ENCODE data around the gene EPB41L3. TPM values are rescaled to one million over a fixed set of nuclear protein-coding genes. Genes with fewer than 3 reads are reported as not detected.

EPB41L3 gene
- polyA plus RNA-seq, 1 donor (not counting 4 experiments of a cell fraction or from before 2014, with no cell fraction given) = 0.39 TPM

- H3K4me3 ChIP-seq (ENCODE audit: control insufficient read depth in 2 of 3, extremely low read depth in 1 of 3, insufficient read depth in 2 of 3, low read depth in 1 of 3, low read length in 3 of 3) = no peak overlapping the region
- H3K4me1 ChIP-seq (ENCODE audit: control insufficient read depth, extremely low read depth, insufficient read depth, low read length) = no peaks in the 10 kb centered on the region
- no peak for DNase-seq (ENCODE audit: low read depth, low spot score)
- H3K79me2 ChIP-seq (ENCODE audit: control insufficient read depth, insufficient read depth, low read length) = no peaks in the 10 kb centered on the region
- dilution Hi-C loops (cut with MboI; ENCODE audit: extremely low pct_ligation_motif_present, low sequenced_read_pairs) = no loop called here
- TF ChIP-seq EZH2 (IDR thresholded peaks at IDR 0.05; ENCODE audit: low read length) = no peak
- TF ChIP-seq, protein P1, sequence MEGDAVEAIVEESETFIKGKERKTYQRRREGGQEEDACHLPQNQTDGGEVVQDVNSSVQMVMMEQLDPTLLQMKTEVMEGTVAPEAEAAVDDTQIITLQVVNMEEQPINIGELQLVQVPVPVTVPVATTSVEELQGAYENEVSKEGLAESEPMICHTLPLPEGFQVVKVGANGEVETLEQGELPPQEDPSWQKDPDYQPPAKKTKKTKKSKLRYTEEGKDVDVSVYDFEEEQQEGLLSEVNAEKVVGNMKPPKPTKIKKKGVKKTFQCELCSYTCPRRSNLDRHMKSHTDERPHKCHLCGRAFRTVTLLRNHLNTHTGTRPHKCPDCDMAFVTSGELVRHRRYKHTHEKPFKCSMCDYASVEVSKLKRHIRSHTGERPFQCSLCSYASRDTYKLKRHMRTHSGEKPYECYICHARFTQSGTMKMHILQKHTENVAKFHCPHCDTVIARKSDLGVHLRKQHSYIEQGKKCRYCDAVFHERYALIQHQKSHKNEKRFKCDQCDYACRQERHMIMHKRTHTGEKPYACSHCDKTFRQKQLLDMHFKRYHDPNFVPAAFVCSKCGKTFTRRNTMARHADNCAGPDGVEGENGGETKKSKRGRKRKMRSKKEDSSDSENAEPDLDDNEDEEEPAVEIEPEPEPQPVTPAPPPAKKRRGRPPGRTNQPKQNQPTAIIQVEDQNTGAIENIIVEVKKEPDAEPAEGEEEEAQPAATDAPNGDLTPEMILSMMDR (optimal IDR thresholded peaks at IDR 0.05 in 1 of 3, IDR thresholded peaks at IDR 0.05 in 1 of 3, conservative IDR thresholded peaks at IDR 0.05 in 1 of 3; ENCODE audit: extremely low read depth in 1 of 3, insufficient read depth in 2 of 3, low read length in 3 of 3) = no peak
- H3K9me3 ChIP-seq (ENCODE audit: control insufficient read depth, low read depth, low read length) = no peaks in the 10 kb centered on the region
- no peak overlapping the region for H3K9ac ChIP-seq (ENCODE audit: control insufficient read depth, extremely low read depth, insufficient read depth, low read length)
- no peaks in the 10 kb centered on the region for H3K27me3 ChIP-seq (ENCODE audit: control insufficient read depth, extremely low read depth, insufficient read depth, low read length)
- H4K20me1 ChIP-seq (ENCODE audit: control insufficient read depth, extremely low read depth, insufficient read depth, low read length) = no peaks in the 10 kb centered on the region
- no peak overlapping the region for H2AFZ ChIP-seq (ENCODE audit: control insufficient read depth, low read length)
- no peak for FAIRE-seq
- H3K36me3 ChIP-seq (ENCODE audit: control insufficient read depth in 2 of 2, extremely low read depth in 1 of 2, insufficient read depth in 2 of 2, low read length in 2 of 2) = no peaks in the 10 kb centered on the region
- H3K9me1 ChIP-seq (ENCODE audit: control insufficient read depth, extremely low read depth, insufficient read depth, low read length) = no peaks in the 10 kb centered on the region
- no peak overlapping the region for H3K4me2 ChIP-seq (ENCODE audit: control insufficient read depth, extremely low read depth, insufficient read depth, low read depth, low read length)
- H3K27ac ChIP-seq (ENCODE audit: control insufficient read depth, insufficient read depth, low read length) = no peak overlapping the region
Measured at GRCh38 chr18:5507756-5508155, 36.0 kb downstream of the EPB41L3 start.

DNA sequence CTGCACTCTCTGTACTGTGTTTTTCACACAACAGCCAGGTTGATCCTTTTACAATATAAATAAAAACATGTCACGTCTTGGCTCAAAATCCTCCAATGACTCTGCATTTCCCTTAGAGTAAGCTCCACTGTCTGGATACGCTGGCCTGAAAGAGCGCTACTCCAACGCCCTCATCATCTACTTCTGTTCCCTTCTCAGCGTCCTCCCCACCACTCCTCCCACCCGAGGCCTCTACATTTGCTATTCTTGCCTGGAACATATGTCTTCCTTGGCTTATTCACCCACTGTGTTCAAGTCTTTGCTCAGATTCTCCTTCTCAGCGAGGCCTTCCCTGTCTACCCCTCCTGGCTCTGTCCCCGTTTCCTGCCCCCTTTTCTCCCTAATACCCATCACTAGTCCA lies 37.6 kb downstream of the EPB41L3 start:
- TF ChIP-seq EZH2 (IDR thresholded peaks at IDR 0.05; ENCODE audit: low read length) = no peak
- TF ChIP-seq, protein P1 (optimal IDR thresholded peaks at IDR 0.05 in 1 of 3, IDR thresholded peaks at IDR 0.05 in 1 of 3, conservative IDR thresholded peaks at IDR 0.05 in 1 of 3; ENCODE audit: extremely low read depth in 1 of 3, insufficient read depth in 2 of 3, low read length in 3 of 3) = no peak
- DNase-seq (ENCODE audit: low read depth, low spot score) (no peak), FAIRE-seq (no peak)
- Histone ChIP-seq H3K4me2 (ENCODE audit: control insufficient read depth, extremely low read depth, insufficient read depth, low read depth, low read length) (no peak overlapping the region), H2AFZ (ENCODE audit: control insufficient read depth, low read length) (no peak overlapping the region), H3K9me1 (ENCODE audit: control insufficient read depth, extremely low read depth, insufficient read depth, low read length) (no peaks in the 10 kb centered on the region), H3K27ac (ENCODE audit: control insufficient read depth, insufficient read depth, low read length) (no peak overlapping the region), H3K4me3 (ENCODE audit: control insufficient read depth in 2 of 3, extremely low read depth in 1 of 3, insufficient read depth in 2 of 3, low read depth in 1 of 3, low read length in 3 of 3) (no peak overlapping the region), H3K36me3 (ENCODE audit: control insufficient read depth in 2 of 2, extremely low read depth in 1 of 2, insufficient read depth in 2 of 2, low read length in 2 of 2) (no peaks in the 10 kb centered on the region), H3K4me1 (ENCODE audit: control insufficient read depth, extremely low read depth, insufficient read depth, low read length) (no peaks in the 10 kb centered on the region), H3K9ac (ENCODE audit: control insufficient read depth, extremely low read depth, insufficient read depth, low read length) (no peak overlapping the region), H3K79me2 (ENCODE audit: control insufficient read depth, insufficient read depth, low read length) (no peaks in the 10 kb centered on the region), H3K9me3 (ENCODE audit: control insufficient read depth, low read depth, low read length) (no peaks in the 10 kb centered on the region), H4K20me1 (ENCODE audit: control insufficient read depth, extremely low read depth, insufficient read depth, low read length) (no peaks in the 10 kb centered on the region), H3K27me3 (ENCODE audit: control insufficient read depth, extremely low read depth, insufficient read depth, low read length) (no peaks in the 10 kb centered on the region)
- dilution Hi-C loops (cut with MboI; ENCODE audit: extremely low pct_ligation_motif_present, low sequenced_read_pairs) = no loop called here

Data from keratinocyte (primary cell).